NCI-H1105 treated with DMSO at 0.1 percent for 48 hours (cell line): ENCODE data around the gene KRTAP4-8.
"Not testable (repeated sequence)": the region's sequence is repeated elsewhere in the genome, so short reads cannot be mapped to it uniquely, and the experiment has no call there.

Experiments
- DNase-seq: peaks from one replicate; lab custom pipeline; 2025; lab: John Stamatoyannopoulos, UW

The KRTAP4-8 gene

DNA sequence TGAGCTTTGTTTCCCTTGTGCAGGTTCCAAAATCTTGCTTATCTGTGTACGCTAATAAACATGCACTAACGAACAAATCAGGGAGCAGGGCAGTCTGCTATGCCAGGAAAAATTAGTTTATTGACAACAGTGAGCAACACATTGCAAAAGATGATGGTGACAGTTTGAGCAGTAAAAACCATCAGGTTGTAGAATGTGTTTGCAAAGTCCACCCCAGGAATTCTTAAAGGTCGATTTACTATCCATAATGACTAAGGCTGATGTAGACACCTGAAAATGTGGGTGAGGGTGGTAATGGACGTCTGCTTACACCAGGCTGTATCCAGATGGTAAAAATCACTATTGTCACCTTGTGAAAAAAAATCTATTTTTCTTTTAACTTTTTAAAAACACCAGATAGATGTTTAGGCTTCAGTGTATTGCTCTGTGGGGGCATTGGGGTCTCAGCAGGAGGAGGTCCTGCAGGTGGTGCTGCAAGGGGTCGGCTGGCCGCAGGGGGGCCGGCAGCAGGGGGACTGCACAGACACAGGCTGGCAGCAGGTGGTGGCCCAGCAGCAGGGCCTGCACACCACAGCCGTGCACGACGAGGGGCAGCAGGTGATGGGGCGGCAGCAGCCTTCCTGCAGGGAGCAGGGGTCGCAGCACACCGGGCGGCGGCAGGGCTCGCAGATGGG, 32.8 kb downstream of the KRTAP4-8 start:
- not testable (repeated sequence) for DNase-seq

DNA sequence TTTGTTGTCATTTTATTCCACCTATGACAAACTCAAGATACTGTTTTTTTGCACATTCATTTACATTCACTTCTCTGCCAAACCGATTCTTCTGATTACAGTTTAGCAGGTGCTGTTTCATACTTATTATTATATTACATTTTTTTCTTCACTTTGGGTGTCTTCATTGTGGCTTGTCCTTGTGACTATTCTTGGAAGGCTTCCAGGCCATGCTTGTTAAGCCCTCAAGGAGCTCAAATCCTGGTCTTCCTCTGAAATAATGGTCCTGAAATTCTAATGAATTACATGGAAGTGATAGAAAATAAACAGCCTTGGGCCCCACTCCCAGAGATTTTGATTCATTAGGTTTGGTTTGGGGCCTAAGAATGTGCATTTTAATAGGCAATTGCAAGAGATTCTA, 33.6 kb downstream of the KRTAP4-8 start:
- no peak for DNase-seq

DNA sequence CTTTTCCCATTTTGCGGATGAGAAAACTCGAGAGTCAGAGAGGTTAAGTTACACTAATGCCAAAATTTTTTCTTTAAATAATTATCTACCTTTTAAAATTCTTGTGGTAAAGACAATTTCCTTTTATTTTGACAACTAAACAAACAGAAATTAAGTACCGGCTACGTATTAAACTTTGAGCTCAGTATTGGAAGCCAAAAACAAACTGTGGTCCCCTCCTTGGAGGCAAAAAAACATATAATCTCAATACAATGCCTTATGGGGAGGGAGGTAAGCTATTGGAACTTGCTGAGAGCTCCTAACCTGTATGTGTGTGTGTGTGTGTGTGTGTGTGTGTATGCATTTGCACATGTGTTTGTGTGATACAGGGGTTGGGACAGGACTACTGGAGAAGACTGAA, 34.5 kb downstream of the KRTAP4-8 start:
- no peak for DNase-seq

DNA sequence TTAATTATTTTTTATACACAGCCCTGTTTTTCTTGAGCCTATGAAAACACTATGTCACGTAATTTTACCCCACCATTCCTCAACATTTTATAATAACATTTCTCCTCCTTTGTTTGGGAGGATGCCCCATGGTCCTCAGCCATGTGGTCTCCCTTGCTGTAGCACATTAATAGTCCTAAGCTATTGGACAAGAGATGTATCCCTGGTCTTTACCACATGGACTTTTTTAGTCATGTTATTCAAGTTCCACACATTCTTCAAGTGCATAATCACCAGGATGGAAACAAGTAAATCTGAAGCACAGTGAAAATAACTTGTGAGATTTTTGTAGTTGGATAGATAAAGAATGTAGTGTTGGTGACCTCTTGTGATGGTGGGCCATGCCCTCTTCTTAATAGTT, 36.0 kb downstream of the KRTAP4-8 start:
- DNase-seq, result no peak

DNA sequence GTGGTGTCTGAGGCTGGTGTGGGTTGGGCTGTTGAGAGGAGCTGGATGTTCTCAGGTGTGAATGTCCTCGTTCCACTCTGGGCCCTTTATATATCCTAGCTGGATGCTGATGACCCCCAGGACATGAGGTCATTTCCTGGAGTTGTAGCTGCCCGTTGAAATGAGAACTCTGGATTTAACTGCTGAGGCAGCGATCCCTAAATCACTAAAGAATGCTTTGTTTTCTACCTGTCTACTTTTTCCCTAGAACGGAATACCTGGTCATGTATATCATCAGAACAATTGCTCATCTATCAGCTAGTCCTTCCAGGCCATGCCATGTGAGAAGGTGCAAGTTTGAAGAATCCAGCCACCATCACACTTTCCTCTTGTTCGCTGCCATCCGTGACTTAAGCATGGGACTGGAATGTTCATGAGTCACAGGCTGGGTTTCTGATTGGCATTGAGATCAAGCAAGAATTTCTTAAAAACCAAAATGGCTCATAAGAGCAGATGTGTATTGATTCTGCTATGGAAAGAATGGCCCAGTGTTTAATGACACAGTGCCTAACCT, 37.8 kb downstream of the KRTAP4-8 start, which contains the start of gene KRTAP2-3:
Gene KRTAP2-3, minus strand, starts transcription at position 63 of the 553 bp plus-strand sequence. CDS start 64 bp downstream, outside the sequence.
- DNase-seq, result no peak

DNA sequence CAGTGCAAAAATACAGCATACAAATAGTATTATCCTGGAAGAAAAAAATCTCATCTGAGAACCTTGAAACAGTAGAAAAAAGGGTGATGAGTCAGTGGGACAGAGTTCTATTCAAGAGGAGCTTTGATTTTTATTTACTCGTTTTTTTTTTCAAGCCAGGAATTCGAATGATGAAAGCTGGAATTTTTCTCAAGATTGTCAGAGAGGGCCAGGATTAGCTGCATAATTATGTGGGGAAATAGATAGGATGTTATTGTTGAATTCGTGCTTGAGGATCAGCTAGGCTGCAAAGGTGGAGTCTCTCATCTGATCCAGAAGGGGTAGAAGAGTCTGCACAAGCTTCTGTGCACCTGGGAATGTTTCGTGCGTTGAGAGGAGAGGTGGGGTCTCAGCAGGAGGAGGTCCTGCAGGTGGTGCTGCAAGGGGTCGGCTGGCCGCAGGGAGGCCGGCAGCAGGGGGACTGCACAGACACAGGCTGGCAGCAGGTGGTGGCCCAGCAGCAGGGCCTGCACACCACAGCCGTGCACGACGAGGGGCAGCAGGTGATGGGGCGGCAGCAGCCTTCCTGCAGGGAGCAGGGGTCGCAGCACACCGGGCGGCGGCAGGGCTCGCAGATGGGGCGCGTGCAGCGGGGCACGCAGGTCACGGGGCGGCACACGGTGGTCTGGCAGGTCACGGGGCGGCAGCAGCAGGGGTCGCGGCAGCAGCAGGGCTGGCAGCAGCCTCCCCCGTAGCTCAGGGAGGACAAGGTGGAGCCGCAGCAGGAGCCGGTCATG, 38.5 kb downstream of the KRTAP4-8 start:
- DNase-seq, result not testable (repeated sequence)

DNA sequence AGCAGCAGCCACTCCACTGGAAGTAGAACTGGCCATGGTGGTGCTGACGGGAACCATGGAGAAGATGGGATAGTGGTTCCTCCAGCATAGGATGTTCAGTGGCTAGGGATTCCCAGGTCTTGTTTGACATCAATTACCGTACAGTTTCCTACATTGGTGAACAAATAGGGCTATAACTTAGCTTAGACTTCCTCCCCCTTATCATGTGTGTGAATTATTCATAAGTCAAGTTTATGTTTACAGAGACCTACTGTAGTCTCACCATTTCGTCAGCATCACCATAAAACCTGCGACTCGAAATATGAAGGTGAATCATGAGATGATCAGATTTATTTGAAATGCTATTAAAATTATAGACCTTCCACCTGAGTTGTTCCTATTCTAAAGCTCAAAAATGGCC, 39.2 kb downstream of the KRTAP4-8 start:
- DNase-seq, result no peak

DNA sequence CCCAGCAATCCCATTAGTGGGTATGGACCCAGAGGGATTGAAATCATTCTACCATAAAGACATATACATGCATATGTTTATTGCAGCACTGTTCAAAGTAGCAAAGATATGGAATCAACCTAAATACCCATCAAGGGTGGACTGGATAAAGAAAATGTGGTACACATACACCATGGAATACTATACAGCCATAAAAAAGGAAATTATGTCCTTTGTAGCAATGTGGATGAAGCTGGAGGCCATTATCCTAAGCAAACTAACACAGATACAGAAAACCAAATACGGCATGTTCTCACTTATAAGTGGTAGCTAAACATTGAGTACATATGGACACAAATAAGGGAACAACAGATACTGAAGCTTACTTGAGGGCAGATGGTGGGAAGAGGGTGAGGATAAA, 40.4 kb downstream of the KRTAP4-8 start:
- DNase-seq, result no peak

DNA sequence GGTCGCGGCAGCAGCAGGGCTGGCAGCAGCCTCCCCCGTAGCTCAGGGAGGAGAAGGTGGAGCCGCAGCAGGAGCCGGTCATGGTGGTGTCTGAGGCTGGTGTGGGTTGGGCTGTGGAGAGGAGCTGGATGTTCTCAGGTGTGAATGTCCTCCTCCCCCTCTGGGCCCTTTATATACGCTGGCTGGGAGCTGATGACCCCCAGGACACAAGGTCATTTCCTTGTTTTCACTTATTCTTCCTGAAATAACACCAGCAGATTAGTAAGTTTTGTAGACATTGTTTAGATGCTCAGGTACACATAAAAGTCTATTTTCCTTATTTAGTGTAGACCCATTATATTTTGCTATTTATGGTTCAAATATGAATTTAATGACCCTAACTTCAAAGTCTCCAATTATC, 42.8 kb downstream of the KRTAP4-8 start, which contains the start of gene KRTAP2-2:
Gene KRTAP2-2, minus strand, starts transcription at position 101 of the 400 bp plus-strand sequence. Its CDS starts 19 bp downstream, at position 82.
- DNase-seq, result not testable (repeated sequence)

DNA sequence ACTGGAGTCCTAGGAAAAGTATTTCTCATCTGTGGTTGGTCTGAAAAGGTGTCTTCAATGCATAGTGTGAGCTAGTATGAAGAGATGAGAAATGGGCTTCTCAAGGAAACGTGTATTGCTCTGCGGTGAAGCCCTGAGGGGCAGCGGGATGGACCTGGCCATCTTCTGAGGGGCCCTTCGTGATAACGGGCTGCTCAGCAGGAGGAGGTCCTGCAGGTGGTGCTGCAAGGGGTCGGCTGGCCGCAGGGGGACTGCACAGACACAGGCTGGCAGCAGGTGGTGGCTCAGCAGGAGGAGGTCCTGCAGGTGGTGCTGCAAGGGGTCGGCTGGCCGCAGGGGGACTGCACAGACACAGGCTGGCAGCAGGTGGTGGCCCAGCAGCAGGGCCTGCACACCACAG, 43.4 kb downstream of the KRTAP4-8 start:
- not testable (repeated sequence) for DNase-seq

DNA sequence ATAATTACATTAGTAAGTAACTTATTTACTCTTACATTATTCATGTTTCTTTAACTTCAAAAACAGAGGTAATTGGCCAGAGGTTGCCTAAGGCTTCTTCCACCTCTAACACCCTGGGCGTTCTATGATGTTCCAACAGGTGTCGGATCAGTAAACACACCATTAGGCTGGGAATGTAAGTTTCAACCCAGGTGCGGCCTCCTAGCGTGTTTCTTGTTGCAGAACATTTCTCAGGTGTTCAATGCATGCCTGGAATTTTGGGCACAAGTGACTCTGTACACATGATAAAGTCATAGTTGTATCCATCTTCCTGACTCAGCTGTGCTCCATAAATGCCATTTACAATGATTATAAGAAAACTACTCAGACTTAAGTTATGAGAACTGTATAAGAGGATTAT, 43.9 kb downstream of the KRTAP4-8 start:
- no peak for DNase-seq

DNA sequence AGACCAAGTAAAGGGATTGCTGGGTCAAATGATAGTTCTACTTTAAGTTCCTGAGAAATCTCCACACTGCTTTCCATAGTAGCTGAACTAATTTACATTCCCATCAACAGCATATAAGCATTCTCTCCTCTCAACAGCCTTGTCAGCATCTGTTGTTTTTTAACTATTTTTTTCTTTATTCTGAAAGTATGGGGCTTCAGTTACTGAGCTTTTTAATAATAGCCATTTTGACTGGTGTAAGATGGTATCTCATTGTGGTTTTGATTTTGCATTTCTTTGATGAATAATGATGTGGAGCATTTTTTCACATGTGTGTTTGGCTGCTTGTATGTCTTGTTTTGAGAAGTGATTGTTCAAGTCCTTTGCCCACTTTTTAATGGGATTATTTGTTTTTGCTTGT, 45.4 kb downstream of the KRTAP4-8 start:
- no peak for DNase-seq

DNA sequence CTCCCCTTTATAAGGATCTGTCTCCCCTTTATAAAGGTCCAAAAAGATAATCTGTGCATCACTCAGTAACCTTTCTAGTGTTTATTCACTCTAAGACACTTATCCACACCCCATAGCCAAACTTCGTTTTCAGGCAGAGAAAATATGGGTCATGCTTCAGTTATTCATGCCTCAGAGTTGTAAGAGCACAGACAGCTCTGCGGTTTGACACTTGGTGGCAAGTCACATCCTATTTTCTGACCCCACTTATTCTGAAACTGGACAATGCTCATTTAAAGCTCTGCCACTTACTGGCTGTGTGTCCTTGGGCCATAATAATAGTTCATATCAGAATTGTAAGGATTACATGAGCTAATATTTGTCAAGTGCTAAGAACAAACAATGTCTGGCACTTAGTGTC, 48.8 kb downstream of the KRTAP4-8 start:
- no peak for DNase-seq

DNA sequence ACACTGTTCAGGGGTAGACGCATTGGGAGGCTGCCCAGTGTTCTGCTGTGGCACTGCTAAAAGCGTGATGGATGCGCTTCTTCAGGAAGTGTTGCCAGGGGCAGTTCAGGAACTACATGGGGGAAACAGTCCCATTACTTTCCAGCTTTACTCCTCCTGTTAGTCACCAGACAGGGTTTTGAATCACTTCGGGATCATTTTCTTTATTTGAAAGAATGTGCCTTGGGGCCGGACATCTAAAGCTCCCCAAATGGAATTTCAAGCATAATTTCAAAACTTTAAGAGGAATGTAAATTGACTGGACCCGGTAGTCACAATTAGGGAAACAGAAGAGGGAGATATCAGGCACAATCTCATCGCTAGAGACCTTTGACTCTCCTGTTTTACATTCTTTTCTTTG, 49.5 kb downstream of the KRTAP4-8 start:
- no peak for DNase-seq
